Neuronal stem cell (in vitro differentiated cells): ENCODE data around the gene CYTH2.
"Not testable (repeated sequence)": the region's sequence is repeated elsewhere in the genome, so short reads cannot be mapped to it uniquely, and the experiment has no call there.

ENCODE experiments used
- DNase-seq: peaks from one replicate; pipeline ENCODE4 v3.0.0-alpha.2; 2013; ENCODE audit warnings: low spot score
- H2AFZ ChIP-seq: one replicate; pipeline ENCODE4 v1.6.1; 2013; ENCODE audit warnings: mild to moderate bottlenecking, low read length, inconsistent platforms
- H2AK5ac ChIP-seq: 2 replicates; pipeline ENCODE4 v1.6.1; 2013; ENCODE audit warnings: low read depth, mild to moderate bottlenecking, inconsistent platforms, low read length, moderate library complexity, mixed read lengths
- H2BK120ac ChIP-seq: 2 replicates; pipeline ENCODE4 v1.6.1; 2013; ENCODE audit warnings: low read depth, mild to moderate bottlenecking, inconsistent platforms, low read length, moderate library complexity, mixed read lengths
- H2BK12ac ChIP-seq: one replicate; pipeline ENCODE4 v1.6.1; 2013; ENCODE audit warnings: low read length, inconsistent platforms
- H2BK15ac ChIP-seq: 2 replicates; pipeline ENCODE4 v1.6.1; 2013; ENCODE audit warnings: mild to moderate bottlenecking, low read length, inconsistent platforms, mixed read lengths
- H2BK5ac ChIP-seq: one replicate; pipeline ENCODE4 v1.6.1; 2013; ENCODE audit warnings: inconsistent platforms, mild to moderate bottlenecking, low read length, moderate library complexity
- H3K14ac ChIP-seq: one replicate; pipeline ENCODE4 v1.6.1; 2013; ENCODE audit warnings: low read length, inconsistent platforms
- H3K18ac ChIP-seq: 2 replicates; pipeline ENCODE4 v1.6.1; 2013; ENCODE audit warnings: low read length, inconsistent platforms
- H3K23ac ChIP-seq: 2 replicates; pipeline ENCODE4 v1.6.1; 2013; ENCODE audit warnings: low read depth, mild to moderate bottlenecking, mixed read lengths, low read length, inconsistent platforms; ENCODE audit not compliant: poor library complexity
- H3K27ac ChIP-seq: replicated peaks from 3 replicates; pipeline ENCODE4 v1.5.1; 2013; ENCODE audit warnings: low read length, inconsistent platforms
- H3K27me3 ChIP-seq, 3 experiments: 2 replicates each; pipeline ENCODE4 v1.6.1; 2013; ENCODE audit warnings: low read length in 3 of 3, mild to moderate bottlenecking in 2 of 3, inconsistent platforms in 1 of 3, low read depth in 1 of 3, mixed read lengths in 1 of 3, moderate library complexity in 1 of 3; ENCODE audit not compliant: control insufficient read depth in 3 of 3, insufficient read depth in 3 of 3
- H3K36me3 ChIP-seq, 2 donors: replicated peaks in 1 of 2; 2 replicates each; pipeline ENCODE4 v1.6.1; 2013; ENCODE audit warnings: low read length in 2 of 2; ENCODE audit not compliant: control insufficient read depth in 2 of 2, insufficient read depth in 2 of 2
- H3K4ac ChIP-seq: 2 replicates; pipeline ENCODE4 v1.6.1; 2013; ENCODE audit warnings: inconsistent platforms, mild to moderate bottlenecking, low read length, moderate library complexity
- H3K4me1 ChIP-seq, 2 donors: 1 replicate in 1 of 2; 2 replicates in 1 of 2; pipeline ENCODE4 v1.6.1; 2013; ENCODE audit warnings: low read length in 2 of 2, low read depth in 1 of 2; ENCODE audit not compliant: control insufficient read depth in 2 of 2, insufficient read depth in 1 of 2
- H3K4me2 ChIP-seq: one replicate; pipeline ENCODE4 v1.6.1; 2013; ENCODE audit warnings: mild to moderate bottlenecking, low read length, inconsistent platforms; ENCODE audit not compliant: insufficient read depth, poor library complexity, severe bottlenecking
- H3K4me3 ChIP-seq, 2 donors: 2 replicates each; pipeline ENCODE4 v1.5.1; 2013; ENCODE audit warnings: low read length in 2 of 2, mild to moderate bottlenecking in 2 of 2, inconsistent platforms in 1 of 2, moderate library complexity in 1 of 2
- H3K79me1 ChIP-seq: one replicate; pipeline ENCODE4 v1.6.1; 2013; ENCODE audit warnings: low read depth, mild to moderate bottlenecking, inconsistent platforms, low read length, moderate library complexity
- H3K9ac ChIP-seq: one replicate; pipeline ENCODE4 v1.6.1; 2013; ENCODE audit warnings: mild to moderate bottlenecking, low read depth, low read length, inconsistent platforms; ENCODE audit not compliant: poor library complexity
- H3K9me3 ChIP-seq, 2 donors: replicated peaks in 1 of 2; 2 replicates each; pipeline versions ENCODE3 to v1.6.1; 2013; ENCODE audit warnings: low read length in 2 of 2, mild to moderate bottlenecking in 2 of 2, inconsistent platforms in 1 of 2, low read depth in 1 of 2, mixed read lengths in 1 of 2, moderate library complexity in 1 of 2; ENCODE audit not compliant: control insufficient read depth in 2 of 2, insufficient read depth in 1 of 2
- H4K8ac ChIP-seq: one replicate; pipeline ENCODE4 v1.6.1; 2013; ENCODE audit warnings: low read depth, mild to moderate bottlenecking, inconsistent platforms, low read length, moderate library complexity
- H4K91ac ChIP-seq: one replicate; pipeline ENCODE4 v1.6.1; 2013; ENCODE audit warnings: low read length, low read depth, mild to moderate bottlenecking, inconsistent platforms; ENCODE audit not compliant: poor library complexity
- WGBS, 2 donors: extraction: QIAGEN DNeasy Blood & Tissue Kit; methylation state at CpG; one replicate each; pipeline ENCODE4 v1.1.7; 2013; ENCODE audit warnings: missing lambda C conversion rate in 2 of 2, mixed read lengths in 1 of 2; ENCODE audit not compliant: insufficient read length in 2 of 2, insufficient replicate concordance in 1 of 2; ENCODE audit errors: extremely low coverage in 2 of 2; 5-methylcytosine and 5-hydroxymethylcytosine counted together

Gene CYTH2

DNA sequence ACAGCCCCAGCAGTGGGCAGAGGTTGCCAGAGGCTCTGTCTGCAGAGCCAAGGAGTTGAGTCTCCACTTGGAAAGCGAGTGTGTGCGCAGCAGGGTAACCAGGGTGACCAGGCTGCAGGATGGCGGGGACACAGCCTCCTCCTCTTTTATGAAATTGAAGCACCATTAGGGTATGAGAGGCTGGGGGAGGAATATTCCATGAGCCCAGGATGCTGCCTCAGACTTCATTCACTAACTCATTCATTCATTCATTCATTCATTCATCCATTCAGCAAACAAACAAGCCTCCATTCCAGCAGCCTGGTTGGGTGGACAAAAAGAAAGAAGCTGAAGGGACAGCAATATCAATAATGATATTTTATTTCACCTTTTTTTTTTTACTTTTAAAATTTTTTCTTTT is 49.0 kb downstream of the CYTH2 start:
- Histone ChIP-seq H3K27ac (no peak overlapping the region), H4K8ac (no peak overlapping the region), H3K23ac (no peak overlapping the region), H4K91ac (no peak overlapping the region), H3K36me3 (no peaks in the 10 kb centered on the region), H3K79me1 (no peaks in the 10 kb centered on the region), H2AK5ac (no peak overlapping the region), H3K4me2 (no peak overlapping the region), H2BK5ac (no peak overlapping the region), H2AFZ (no peak overlapping the region), H3K14ac (no peak overlapping the region), H3K18ac (no peak overlapping the region), H3K9ac (no peak overlapping the region), H3K4me3 (no peak overlapping the region), H2BK120ac (no peak overlapping the region), H3K9me3 (no peaks in the 10 kb centered on the region), H2BK12ac (no peak overlapping the region), H3K4ac (no peak overlapping the region), H3K4me1 (peaks cover 0 to 1% of the 10 kb centered on the region in 2 donors), H3K27me3 (peaks cover 0 to 3% (median under 1%) of the 10 kb centered on the region in 3 experiments), H2BK15ac (no peak overlapping the region)
- no peak for DNase-seq
- no CpG with 5 or more reads among the region's 3 CpGs for WGBS, 2 donors

DNA sequence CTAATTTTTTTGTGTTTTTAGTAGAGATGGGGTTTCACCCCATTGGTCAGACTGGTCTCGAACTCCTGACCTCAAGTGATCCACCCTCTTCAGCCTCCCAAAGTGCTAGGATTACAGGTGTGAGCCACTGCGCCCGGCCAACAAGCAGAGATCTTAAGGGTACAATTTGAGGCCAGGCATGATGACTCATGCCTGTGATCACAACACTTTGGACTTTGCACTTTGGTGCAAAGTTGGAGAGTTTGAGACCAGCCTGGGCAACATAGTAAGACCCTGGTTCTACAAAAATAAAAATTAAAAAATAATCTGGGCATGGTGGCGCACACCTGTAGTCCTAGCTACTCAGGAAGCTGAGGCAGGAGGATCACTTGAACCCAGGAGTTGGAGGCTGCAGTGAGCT is 50.3 kb downstream of the CYTH2 start:
- no CpG with 5 or more reads among the region's 4 CpGs for WGBS, 2 donors
- not testable (repeated sequence) for H3K9ac ChIP-seq, H3K9me3 ChIP-seq

GRCh38 chr19:48520134-48520533 is 51.0 kb downstream of the CYTH2 start:
- no peak for DNase-seq
- Histone ChIP-seq H4K91ac (no peak overlapping the region), H2BK12ac (no peak overlapping the region)

More for the DNA sequence above, 50.3 kb downstream of the CYTH2 start:
- H3K14ac ChIP-seq, H2AFZ ChIP-seq, H2BK12ac ChIP-seq, H2BK5ac ChIP-seq, H3K4me3 ChIP-seq, H3K27me3 ChIP-seq, H3K79me1 ChIP-seq, H3K4me2 ChIP-seq, H3K4me1 ChIP-seq, H3K18ac ChIP-seq, H4K91ac ChIP-seq, H3K4ac ChIP-seq, H3K23ac ChIP-seq, DNase-seq, H2AK5ac ChIP-seq, H4K8ac ChIP-seq, H3K36me3 ChIP-seq, H2BK15ac ChIP-seq, H2BK120ac ChIP-seq, H3K27ac ChIP-seq: not testable (repeated sequence)

GRCh38 chr19:48524221-48524620 is 55.1 kb downstream of the CYTH2 start:
- Histone ChIP-seq H3K9ac (no peak overlapping the region), H3K27me3 (no peaks in the 10 kb centered on the region), H2BK120ac (no peak overlapping the region), H3K4ac (no peak overlapping the region), H3K4me3 (no peak overlapping the region), H2BK5ac (no peak overlapping the region), H3K14ac (no peak overlapping the region), H3K27ac (no peak overlapping the region), H3K79me1 (no peaks in the 10 kb centered on the region), H2BK15ac (no peak overlapping the region), H2BK12ac (no peak overlapping the region), H4K91ac (no peak overlapping the region), H4K8ac (no peak overlapping the region), H3K23ac (no peak overlapping the region), H3K18ac (no peak overlapping the region), H3K9me3 (peaks cover 3 to 4% of the 10 kb centered on the region in 2 donors), H3K4me2 (no peak overlapping the region), H3K36me3 (no peaks in the 10 kb centered on the region), H2AFZ (no peak overlapping the region), H2AK5ac (no peak overlapping the region), H3K4me1 (no peaks in the 10 kb centered on the region)
- DNase-seq = no peak
- no CpG with 5 or more reads among the region's 2 CpGs for WGBS, 2 donors

More at GRCh38 chr19:48520134-48520533, 51.0 kb downstream of the CYTH2 start:
- Histone ChIP-seq H3K4me1 (peaks cover 0 to 1% of the 10 kb centered on the region in 2 donors), H3K27ac (no peak overlapping the region), H3K4me2 (no peak overlapping the region), H2AK5ac (no peak overlapping the region), H3K23ac (no peak overlapping the region), H3K79me1 (no peaks in the 10 kb centered on the region), H3K9ac (no peak overlapping the region), H3K4ac (no peak overlapping the region), H3K4me3 (no peak overlapping the region), H3K36me3 (no peaks in the 10 kb centered on the region), H2AFZ (no peak overlapping the region), H2BK15ac (no peak overlapping the region), H3K9me3 (peaks cover 0 to 2% of the 10 kb centered on the region in 2 donors), H3K14ac (no peak overlapping the region), H4K8ac (no peak overlapping the region), H2BK120ac (no peak overlapping the region), H3K27me3 (no peaks in the 10 kb centered on the region), H2BK5ac (no peak overlapping the region), H3K18ac (no peak overlapping the region)
- no CpG with 5 or more reads among the region's 4 CpGs for WGBS, 2 donors
